GM18951 (cell line): ENCODE results near the gene SCRT2.
"Not testable (repeated sequence)": the region's sequence is repeated elsewhere in the genome, so short reads cannot be mapped to it uniquely, and the experiment has no call there.

ENCODE experiments used
- POLR2A ChIP-seq: IDR thresholded peaks from 4 replicates; pipeline ENCODE4 v1.6.1; 2011; ENCODE audit warnings: mild to moderate bottlenecking; ENCODE audit not compliant: insufficient read length, insufficient read depth; ENCODE audit errors: extremely low read depth
- in situ Hi-C: fragments of 300-500 bp; cut with MboI; formaldehyde crosslinking; loops from one replicate; pipeline ENCODE4 v1.12.0; 2022; ENCODE audit warnings: low sequenced_read_pairs, mixed read lengths, inconsistent platforms; ENCODE audit not compliant: unreplicated experiment

SCRT2 gene

DNA sequence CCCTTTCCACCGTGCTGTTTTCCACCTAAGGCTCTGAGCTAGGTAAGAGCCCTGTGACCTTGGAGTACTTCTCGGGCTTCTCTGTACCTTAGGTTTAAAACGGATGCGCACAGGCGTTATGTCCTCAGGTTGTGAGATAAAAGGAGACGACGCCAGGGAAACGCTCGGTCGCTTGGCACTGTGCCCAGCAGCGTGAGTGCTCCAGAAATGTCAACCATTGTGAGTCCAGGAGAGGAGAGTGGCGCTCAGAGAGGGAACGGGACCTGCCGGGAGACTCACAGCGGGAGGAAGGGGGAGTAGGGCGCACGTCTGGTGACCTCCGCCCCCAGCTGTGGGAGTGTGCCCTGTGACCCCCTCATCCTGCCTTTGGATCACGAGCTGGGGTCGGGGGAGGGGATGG, 33.8 kb upstream of the SCRT2 start:
- in situ Hi-C loops = no loop called here
- no peak for TF ChIP-seq POLR2A

- in situ Hi-C loops = no loop called here
Measured at GRCh38 chr20:708956-709355, 33.4 kb upstream of the SCRT2 start.

DNA sequence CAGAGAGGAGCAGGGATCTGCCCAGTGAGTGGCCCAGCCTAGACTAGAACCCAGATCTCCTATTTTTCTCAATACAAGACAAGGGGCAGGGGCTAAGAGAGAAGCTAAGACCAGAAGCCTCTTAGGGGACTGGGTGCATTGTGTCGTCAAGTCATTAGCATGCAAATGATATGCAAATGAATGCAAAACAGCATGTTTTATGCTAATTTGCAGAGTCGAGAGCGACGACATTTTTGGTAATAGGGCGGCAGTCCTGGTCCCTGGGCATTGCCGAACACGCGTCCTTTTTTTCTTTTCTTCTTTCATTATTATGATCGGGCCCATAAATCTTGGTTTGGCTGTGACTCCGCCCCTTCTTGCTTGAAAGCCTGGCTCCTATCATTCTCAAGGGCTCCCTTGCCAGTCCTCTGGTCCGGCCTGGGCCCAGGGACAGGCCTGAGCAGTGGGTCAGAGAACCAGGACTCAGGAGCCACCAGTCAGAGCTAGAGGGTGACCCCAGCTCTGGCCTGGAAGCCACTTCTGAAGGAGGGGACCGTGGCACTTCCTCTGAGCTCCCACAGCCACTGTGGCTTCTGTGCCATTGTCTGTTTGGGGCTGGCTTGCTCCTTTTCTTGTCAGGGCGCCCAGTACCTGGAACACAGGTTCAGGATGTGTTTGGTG, 32.0 kb upstream of the SCRT2 start:
- TF ChIP-seq POLR2A = no peak
- in situ Hi-C loops = no loop called here

More at GRCh38 chr20:708956-709355, 33.4 kb upstream of the SCRT2 start:
- no peak for TF ChIP-seq POLR2A

GRCh38 chr20:706366-706885, 30.8 kb upstream of the SCRT2 start:
- no peak for TF ChIP-seq POLR2A
- in situ Hi-C loops = no loop called here

DNA sequence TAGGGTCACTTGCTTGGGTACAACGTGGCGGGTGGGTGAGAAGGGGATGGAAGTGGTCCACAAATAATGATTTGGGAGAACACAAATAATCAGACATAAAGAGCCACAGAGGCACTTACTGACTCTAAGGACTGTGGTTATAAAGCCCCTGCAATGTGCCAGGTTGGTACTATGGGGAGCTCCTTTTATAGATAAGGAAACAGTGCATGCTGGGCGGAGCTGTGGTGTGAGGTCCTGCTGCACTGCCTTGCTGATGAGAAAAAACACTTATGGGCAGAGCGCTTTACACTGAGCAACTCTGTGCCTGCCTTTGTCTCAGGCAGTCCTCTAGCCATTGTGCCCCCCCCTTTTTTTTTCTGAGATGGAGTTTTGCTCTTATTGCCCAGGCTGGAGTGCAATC, 29.1 kb upstream of the SCRT2 start:
- TF ChIP-seq POLR2A = no peak
- in situ Hi-C loops = no loop called here

DNA sequence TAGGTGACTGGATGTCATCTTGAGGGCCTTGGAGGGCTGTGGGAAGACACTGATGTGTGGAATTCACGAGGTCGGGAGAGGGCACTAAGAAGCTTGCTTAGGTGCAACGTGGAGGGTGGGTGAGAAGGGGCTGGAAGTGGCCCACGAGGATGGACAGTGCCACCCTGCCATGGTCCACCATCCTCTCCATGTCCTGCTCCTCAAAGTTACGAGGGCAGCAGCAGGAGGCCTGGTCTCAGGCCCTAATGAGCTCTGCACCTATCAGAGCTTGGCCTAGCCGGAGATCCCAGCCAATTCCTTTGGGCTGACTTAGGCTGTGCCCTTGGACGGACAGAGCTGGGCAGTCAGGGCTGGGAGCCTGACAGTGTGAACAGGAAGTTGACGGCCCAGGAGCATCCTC, 27.8 kb upstream of the SCRT2 start:
- TF ChIP-seq POLR2A = no peak
- in situ Hi-C loops = no loop called here

DNA sequence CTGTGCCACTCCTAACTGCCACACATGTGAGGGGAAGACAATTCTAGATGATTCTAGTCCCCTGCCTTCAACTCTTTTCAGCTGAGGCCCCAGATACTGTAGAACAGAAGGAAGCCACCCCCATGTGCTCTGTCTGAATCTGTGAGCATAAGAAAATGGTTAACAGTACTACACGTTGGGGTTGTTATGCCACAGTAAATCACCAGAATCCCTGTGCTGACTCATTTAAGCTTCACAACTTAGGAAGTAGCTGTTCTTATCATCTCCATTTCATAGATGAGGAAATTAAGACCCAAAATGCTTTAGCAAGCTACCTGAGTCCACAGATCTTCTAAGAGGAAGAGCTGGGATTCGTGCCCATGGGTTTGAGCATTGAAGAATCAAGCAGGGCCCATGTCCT, 27.4 kb upstream of the SCRT2 start:
- TF ChIP-seq POLR2A = no peak

GRCh38 chr20:701401-702129, 26.0 kb upstream of the SCRT2 start:
- in situ Hi-C loops = no loop called here
- no peak for TF ChIP-seq POLR2A

More for the DNA sequence above, 27.4 kb upstream of the SCRT2 start:
- in situ Hi-C loops = no loop called here

DNA sequence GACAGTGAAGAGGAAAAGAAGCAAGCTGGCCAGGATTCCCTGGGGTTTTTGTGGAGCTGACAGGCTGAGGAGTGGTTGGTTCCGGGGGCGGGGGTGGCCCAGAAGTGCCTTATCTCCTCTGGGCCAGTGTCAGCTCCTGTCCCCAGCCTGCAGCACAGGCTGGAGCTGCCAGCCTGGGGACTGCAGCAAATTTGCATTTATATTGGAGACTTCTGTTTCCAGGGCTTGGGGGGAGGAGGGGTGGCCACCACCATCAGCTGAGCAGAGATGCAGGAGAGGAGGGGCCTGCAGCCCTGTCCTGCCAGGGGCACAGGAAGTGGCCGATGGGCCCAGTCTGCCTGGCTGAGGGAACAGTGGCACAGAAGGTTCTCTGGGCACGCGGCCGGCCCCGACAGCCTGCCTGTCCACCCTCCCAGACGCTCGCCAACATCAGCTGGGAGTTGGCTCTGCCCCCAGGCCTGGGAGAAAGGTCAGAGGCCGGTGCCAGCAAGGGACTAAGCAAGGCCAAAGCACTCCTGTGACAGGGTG, 24.3 kb upstream of the SCRT2 start:
- no peak for TF ChIP-seq POLR2A
- in situ Hi-C loops = no loop called here

DNA sequence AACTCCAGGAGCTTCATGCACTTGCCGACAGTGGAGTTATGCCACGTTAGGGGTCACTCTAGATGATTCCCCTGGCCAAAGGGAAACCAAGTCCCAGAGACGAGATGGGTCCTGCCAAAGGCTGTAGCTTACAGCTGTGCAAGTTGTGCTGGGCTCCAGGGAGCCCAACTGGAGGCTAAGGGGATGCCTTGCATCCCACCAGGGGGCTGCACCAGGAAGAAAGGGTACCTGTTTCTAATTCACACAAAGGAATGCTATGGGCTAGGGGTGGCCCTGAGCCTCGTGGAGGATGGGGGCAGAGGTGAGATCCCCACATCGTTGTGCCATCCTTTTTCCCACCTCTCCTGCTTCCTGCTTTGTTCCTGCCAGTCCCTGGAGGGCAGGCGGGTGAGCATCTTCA, 23.7 kb upstream of the SCRT2 start:
- in situ Hi-C loops = no loop called here
- no peak for TF ChIP-seq POLR2A

DNA sequence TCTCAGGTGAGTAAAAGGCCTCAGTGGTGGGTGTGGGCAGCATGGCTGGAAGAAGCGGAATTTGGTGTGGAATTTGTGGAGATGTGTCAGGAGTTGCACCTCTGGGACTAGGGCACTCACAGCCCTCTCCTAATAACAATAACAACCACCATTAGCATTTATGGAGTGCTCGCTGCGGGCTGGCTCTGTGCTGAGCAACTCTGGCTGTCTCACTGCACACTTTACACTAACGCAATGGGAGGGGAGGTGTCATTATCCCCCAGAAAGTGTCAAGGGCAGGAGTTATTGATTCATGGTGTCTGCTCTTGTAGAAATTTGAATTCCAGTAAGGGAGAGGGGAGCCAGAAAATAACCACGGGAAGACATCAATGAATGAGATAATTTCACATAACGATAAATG, 22.7 kb upstream of the SCRT2 start:
- in situ Hi-C loops = no loop called here
- no peak for TF ChIP-seq POLR2A

DNA sequence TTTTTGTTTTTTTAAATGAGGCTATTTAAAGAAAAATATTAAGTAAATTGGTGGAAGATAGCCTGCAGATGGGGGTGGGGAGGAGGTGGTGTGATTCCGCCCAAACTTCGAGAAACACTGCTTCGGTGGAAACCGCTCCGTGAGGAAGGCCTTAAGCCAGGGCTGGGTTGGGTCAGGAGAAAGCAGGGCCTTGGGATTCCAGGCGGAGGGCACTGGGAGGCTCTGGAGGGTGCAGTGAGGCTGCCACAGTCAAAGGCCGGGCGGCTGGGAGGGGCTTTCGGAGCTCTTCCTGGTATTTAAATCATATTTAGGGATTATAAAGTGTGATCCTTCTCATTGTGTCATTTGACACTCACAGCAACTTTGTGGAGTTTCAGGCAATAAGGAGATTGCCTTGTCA, 22.2 kb upstream of the SCRT2 start:
- in situ Hi-C loops = no loop called here
- TF ChIP-seq POLR2A = no peak

GRCh38 chr20:695165-695866, 19.7 kb upstream of the SCRT2 start:
- in situ Hi-C loops = no loop called here
- no peak for TF ChIP-seq POLR2A

- no peak for TF ChIP-seq POLR2A
- in situ Hi-C loops = no loop called here
Measured at GRCh38 chr20:694496-694895, 18.9 kb upstream of the SCRT2 start.

DNA sequence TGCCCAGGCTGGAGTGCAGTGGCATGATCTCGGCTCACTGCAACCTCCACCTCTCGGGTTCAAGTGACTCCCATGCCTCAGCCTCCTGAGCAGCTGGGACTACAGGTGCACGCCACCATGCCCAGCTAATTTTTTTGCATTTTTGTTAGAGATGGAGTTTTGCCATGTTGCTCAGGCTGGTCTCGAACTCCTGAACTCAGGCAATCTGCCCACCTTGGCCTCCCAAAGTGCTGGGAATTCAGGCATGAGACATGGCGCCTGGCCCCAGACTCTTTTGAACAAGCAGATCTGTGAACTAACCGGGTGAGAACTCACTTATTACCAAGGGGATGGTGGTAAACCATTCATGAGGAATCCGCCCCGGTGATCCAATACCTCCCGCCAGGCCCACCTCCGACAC, 18.2 kb upstream of the SCRT2 start:
- in situ Hi-C loops = not testable (repeated sequence)
